Calu3 (cell line): Measurements from ENCODE around the gene CD200R1L. TPM values are rescaled to one million over a fixed set of nuclear protein-coding genes. Genes with fewer than 3 reads are reported as not detected.

Experiments
- BruUV-seq: library from RNA; stranded (reverse); fragments of 400-500 nt; replicated peaks from 2 replicates; lab custom pipeline; 2021; lab: Mats Ljungman, UMichigan
- CTCF ChIA-PET: fragments of 300-600 bp; sonication (Branson Sonifier 250); formaldehyde crosslinking; loops from one replicate; lab custom pipeline; 2022; ENCODE audit warnings: antibody characterized with exemption; lab: Charles Lee
- DNase-seq: peaks from one replicate; pipeline ENCODE4 v3.0.0; 2022
- H3K27ac Mint-ChIP-seq: one replicate; pipeline ENCODE4 v1.8.0; 2022; ENCODE audit warnings: mixed read lengths; ENCODE audit not compliant: unreplicated experiment
- H3K27me3 Mint-ChIP-seq: one replicate; pipeline ENCODE4 v1.8.0; 2022; ENCODE audit warnings: mixed read lengths; ENCODE audit not compliant: unreplicated experiment
- H3K36me3 Mint-ChIP-seq: one replicate; pipeline ENCODE4 v1.8.0; 2022; ENCODE audit warnings: mild to moderate bottlenecking, moderate library complexity, mixed read lengths; ENCODE audit not compliant: insufficient read depth, unreplicated experiment
- H3K4me1 Mint-ChIP-seq: one replicate; pipeline ENCODE4 v1.8.0; 2022; ENCODE audit warnings: mild to moderate bottlenecking, low read depth, mixed read lengths; ENCODE audit not compliant: unreplicated experiment
- H3K4me3 Mint-ChIP-seq: one replicate; pipeline ENCODE4 v1.8.0; 2022; ENCODE audit warnings: mild to moderate bottlenecking, low read depth, moderate library complexity, mixed read lengths; ENCODE audit not compliant: unreplicated experiment
- H3K9me3 Mint-ChIP-seq: one replicate; pipeline ENCODE4 v1.8.0; 2022; ENCODE audit warnings: low read depth, mixed read lengths; ENCODE audit not compliant: unreplicated experiment
- CTCF ChIP-seq: fragments of 200-600 bp; IDR thresholded peaks from one replicate; pipeline ENCODE4 v1.8.0; 2022; ENCODE audit warnings: antibody characterized with exemption; ENCODE audit not compliant: unreplicated experiment
- intact Hi-C: fragments of 100-400 bp; cut with micrococcal nuclease; formaldehyde crosslinking; loops from one replicate; pipeline ENCODE4 v1.10.0; 2022; ENCODE audit not compliant: unreplicated experiment
- total RNA-seq: library from RNA; stranded (reverse); gene quantifications from 2 replicates; pipeline ENCODE4 v1.2.3, GENCODE V29; 2022

CD200R1L gene
- total RNA-seq, 1 experiment from 2014 or later = not detected

- DNase-seq = no peak
- CTCF ChIA-PET = interaction anchor here (0.6 kb wide), 1 partner anchor 29 kb away, joined by 3 read pairs; no protein-coding TSS in a partner anchor
- H3K27ac Mint-ChIP-seq = no peak overlapping the region
Observed at GRCh38 chr3:112794622-112795172, 52.0 kb downstream of the CD200R1L start.

GRCh38 chr3:112793326-112794081 lies 53.2 kb downstream of the CD200R1L start:
- Mint-ChIP-seq H3K4me3 (no peak overlapping the region), H3K4me1 (peaks cover 9% of the 10 kb centered on the region), H3K9me3 (no peaks in the 10 kb centered on the region), H3K27me3 (no peaks in the 10 kb centered on the region), H3K27ac (no peak overlapping the region), H3K36me3 (no peaks in the 10 kb centered on the region)
- intact Hi-C loops = no loop called here
- TF ChIP-seq CTCF = no peak
- DNase-seq = no peak
- no TSS peak for BruUV-seq
- CTCF ChIA-PET = no interaction called here

More at GRCh38 chr3:112794622-112795172, 52.0 kb downstream of the CD200R1L start:
- no TSS peak for BruUV-seq
- no peaks in the 10 kb centered on the region for H3K36me3 Mint-ChIP-seq
- no peak overlapping the region for H3K4me3 Mint-ChIP-seq
- intact Hi-C loops = no loop called here
- TF ChIP-seq CTCF = no peak
- no peaks in the 10 kb centered on the region for H3K9me3 Mint-ChIP-seq
- H3K27me3 Mint-ChIP-seq = no peaks in the 10 kb centered on the region
- peaks cover 11% of the 10 kb centered on the region for H3K4me1 Mint-ChIP-seq

- Mint-ChIP-seq H3K4me1 (peaks cover 9% of the 10 kb centered on the region), H3K4me3 (no peak overlapping the region), H3K27ac (no peak overlapping the region), H3K27me3 (no peaks in the 10 kb centered on the region), H3K36me3 (no peaks in the 10 kb centered on the region), H3K9me3 (no peaks in the 10 kb centered on the region)
- CTCF ChIA-PET = no interaction called here
- TF ChIP-seq CTCF = no peak
- DNase-seq = no peak
- no TSS peak for BruUV-seq
- intact Hi-C loops = no loop called here
Observed at GRCh38 chr3:112791736-112792135, 54.9 kb downstream of the CD200R1L start.

GRCh38 chr3:112789787-112790186 lies 56.9 kb downstream of the CD200R1L start:
- no TSS peak for BruUV-seq

More at GRCh38 chr3:112789787-112790186, 56.9 kb downstream of the CD200R1L start:
- no peaks in the 10 kb centered on the region for H3K27me3 Mint-ChIP-seq
- H3K36me3 Mint-ChIP-seq = no peaks in the 10 kb centered on the region
- TF ChIP-seq CTCF = no peak
- intact Hi-C loops = no loop called here
- no peaks in the 10 kb centered on the region for H3K9me3 Mint-ChIP-seq
- CTCF ChIA-PET = no interaction called here
- peaks cover 9% of the 10 kb centered on the region for H3K4me1 Mint-ChIP-seq
- no peak overlapping the region for H3K27ac Mint-ChIP-seq
- DNase-seq = no peak
- no peak overlapping the region for H3K4me3 Mint-ChIP-seq
